ENCODE measurements around the gene CREBL2. TPM values are rescaled to one million over a fixed set of nuclear protein-coding genes. Genes with fewer than 3 reads are reported as not detected.
"Not testable (repeated sequence)": the region's sequence is repeated elsewhere in the genome, so short reads cannot be mapped to it uniquely, and the experiment has no call there.

The CREBL2 gene
- total RNA-seq, 1 donor from 2014 or later, result 20.0 TPM

GRCh38 chr12:12590961-12591360 lies 20.7 kb upstream of the CREBL2 start:
- no peak for DNase-seq (ENCODE audit: low spot score)
- intact Hi-C loops (cut with DNase I), result no loop called here

GRCh38 chr12:12592930-12593329 lies 18.7 kb upstream of the CREBL2 start:
- DNase-seq (ENCODE audit: low spot score), result no peak
- intact Hi-C loops (cut with DNase I), result no loop called here

- intact Hi-C loops (cut with DNase I); DNase-seq (ENCODE audit: low spot score): not testable (repeated sequence)
These were observed 15.7 kb upstream of the CREBL2 start for GRCh38 chr12:12595929-12596328.

GRCh38 chr12:12596598-12596997 lies 15.1 kb upstream of the CREBL2 start:
- DNase-seq (ENCODE audit: low spot score); intact Hi-C loops (cut with DNase I): not testable (repeated sequence)

- DNase-seq (ENCODE audit: low spot score), result no peak
- intact Hi-C loops (cut with DNase I), result no loop called here
These were observed 12.8 kb upstream of the CREBL2 start for GRCh38 chr12:12598864-12599263.

- no peak for DNase-seq (ENCODE audit: low spot score)
- intact Hi-C loops (cut with DNase I), result no loop called here
These were observed 11.7 kb upstream of the CREBL2 start for GRCh38 chr12:12599750-12600643.

GRCh38 chr12:12600659-12601058 lies 11.0 kb upstream of the CREBL2 start:
- intact Hi-C loops (cut with DNase I), result no loop called here
- DNase-seq (ENCODE audit: low spot score), result no peak

- intact Hi-C loops (cut with DNase I), result no loop called here
- no peak for DNase-seq (ENCODE audit: low spot score)
These were observed 6.9 kb upstream of the CREBL2 start for GRCh38 chr12:12604740-12605139.

- DNase-seq (ENCODE audit: low spot score), result no peak
- intact Hi-C loops (cut with DNase I), result no loop called here
These were observed 4.7 kb upstream of the CREBL2 start for GRCh38 chr12:12606781-12607589.

GRCh38 chr12:12608557-12608957 lies 3.1 kb upstream of the CREBL2 start:
- intact Hi-C loops (cut with DNase I), result no loop called here
- DNase-seq (ENCODE audit: low spot score), result no peak

GRCh38 chr12:12609692-12610091 lies 2.0 kb upstream of the CREBL2 start:
- intact Hi-C loops (cut with DNase I), result loop anchor here (5.0 kb wide), 2 partner anchors 88 to 108 kb away; partner anchors contain the start of genes CDKN1B and GPR19

GRCh38 chr12:12610711-12611110 lies 965 bp upstream of the CREBL2 start:
- intact Hi-C loops (cut with DNase I), result loop anchor here (1.0 to 5.0 kb wide), 3 partner anchors 48 to 107 kb away; partner anchors contain the start of genes CDKN1B, DUSP16 and GPR19

More at GRCh38 chr12:12609692-12610091, 2.0 kb upstream of the CREBL2 start:
- no peak for DNase-seq (ENCODE audit: low spot score)

GRCh38 chr12:12612358-12612757 lies 682 bp downstream of the CREBL2 start:
- intact Hi-C loops (cut with DNase I), result loop anchor here (5.0 kb wide), 2 partner anchors 85 to 105 kb away; partner anchors contain the start of genes CDKN1B and GPR19
- DNase-seq (ENCODE audit: low spot score), result no peak

More at GRCh38 chr12:12610711-12611110, 965 bp upstream of the CREBL2 start:
- no peak for DNase-seq (ENCODE audit: low spot score)

- intact Hi-C loops (cut with DNase I), result loop anchor here (5.0 kb wide), 2 partner anchors 84 to 104 kb away; partner anchors contain the start of genes CDKN1B and GPR19
- DNase-seq (ENCODE audit: low spot score), result no peak
These were observed 1.7 kb downstream of the CREBL2 start for GRCh38 chr12:12613344-12613743.

- intact Hi-C loops (cut with DNase I), result loop anchor here (5.0 kb wide), 2 partner anchors 83 to 103 kb away; partner anchors contain the start of genes CDKN1B and GPR19
- DNase-seq (ENCODE audit: low spot score), result no peak
These were observed 2.7 kb downstream of the CREBL2 start for GRCh38 chr12:12614342-12614741.

GRCh38 chr12:12616512-12617310 lies 5.0 kb downstream of the CREBL2 start:
- intact Hi-C loops (cut with DNase I), result no loop called here
- DNase-seq (ENCODE audit: low spot score), result no peak

GRCh38 chr12:12618064-12618463 lies 6.4 kb downstream of the CREBL2 start:
- DNase-seq (ENCODE audit: low spot score); intact Hi-C loops (cut with DNase I): not testable (repeated sequence)

GRCh38 chr12:12620730-12621315 lies 9.1 kb downstream of the CREBL2 start:
- no peak for DNase-seq (ENCODE audit: low spot score)
- intact Hi-C loops (cut with DNase I), result no loop called here

- intact Hi-C loops (cut with DNase I), result no loop called here
- DNase-seq (ENCODE audit: low spot score), result no peak
These were observed 10.7 kb downstream of the CREBL2 start for GRCh38 chr12:12622418-12622817.
